Endothelial cell of umbilical vein (primary cell): ENCODE results near the gene CALCOCO2. TPM values are rescaled to one million over a fixed set of nuclear protein-coding genes. Genes with fewer than 3 reads are reported as not detected.
A peak's percentile ranks its signal among the peaks of the same experiment; 100 is the strongest.

Source experiments
- BruUV-seq: library from RNA; stranded (reverse); fragments of 400-500 nt; replicated peaks from 2 replicates; lab custom pipeline; 2021; lab: Mats Ljungman, UMichigan
- CTCF ChIA-PET: fragments of 300-600, 350-600 bp; sonication (Branson Sonifier 250); formaldehyde crosslinking; loops from one replicate; lab custom pipeline; 2021; ENCODE audit warnings: antibody characterized with exemption, inconsistent platforms; lab: Charles Lee
- POLR2A ChIA-PET: fragments of 300-600, 350-600 bp; sonication (Branson Sonifier 250); formaldehyde crosslinking; loops from one replicate; lab custom pipeline; 2021; ENCODE audit warnings: antibody characterized with exemption, inconsistent platforms; lab: Charles Lee
- DNase-seq: peaks from one replicate; pipeline ENCODE4 v3.0.0-alpha.2; 2011; ENCODE audit warnings: low read depth, low spot score
- FAIRE-seq: peaks from 2 replicates; lab custom pipeline; 2011; peaks lifted over from hg19 to GRCh38; lab: Jason Lieb, UNC
- H2AFZ ChIP-seq: 2 replicates; pipeline ENCODE4 v1.6.0; 2012; ENCODE audit warnings: low read depth, low read length, control low read depth, inconsistent platforms
- H3K27ac ChIP-seq: 2 replicates; pipeline ENCODE4 v1.5.1; 2011; ENCODE audit warnings: low read depth, mild to moderate bottlenecking, control low read depth, low read length, moderate library complexity; ENCODE audit not compliant: insufficient read depth
- H3K27me3 ChIP-seq, 2 experiments: 2 replicates each; pipeline versions ENCODE4 v1.6.0 to v1.6.1; 2011; ENCODE audit warnings: low read length in 2 of 2, mixed read lengths in 1 of 2; ENCODE audit not compliant: control insufficient read depth in 2 of 2, insufficient read depth in 2 of 2
- H3K36me3 ChIP-seq, 2 experiments: 2 replicates in 1 of 2; 3 replicates in 1 of 2; pipeline ENCODE4 v1.5.1; 2011; ENCODE audit warnings: low read length in 2 of 2, mild to moderate bottlenecking in 1 of 2, moderate library complexity in 1 of 2; ENCODE audit not compliant: control insufficient read depth in 2 of 2, insufficient read depth in 2 of 2; ENCODE audit errors: extremely low read depth in 1 of 2
- H3K4me1 ChIP-seq: 3 replicates; pipeline ENCODE4 v1.5.1; 2011; ENCODE audit warnings: mild to moderate bottlenecking, low read length; ENCODE audit not compliant: control insufficient read depth, insufficient read depth; ENCODE audit errors: extremely low read depth
- H3K4me2 ChIP-seq: 2 replicates; pipeline ENCODE4 v1.6.1; 2011; ENCODE audit warnings: low read length, control low read depth, mixed read lengths; ENCODE audit not compliant: insufficient read depth
- H3K4me3 ChIP-seq, 3 experiments: fragments of 200-600 bp in 1 of 3; sonication (generic), shearing (Covaris generic) in 1 of 3; replicated peaks in 1 of 3; 2 replicates each; pipeline ENCODE4 v1.5.1; 2011 to 2016; ENCODE audit warnings: control low read depth in 3 of 3, low read length in 3 of 3, mild to moderate bottlenecking in 2 of 3, inconsistent platforms in 1 of 3, low read depth in 1 of 3, moderate library complexity in 1 of 3; ENCODE audit not compliant: insufficient read depth in 1 of 3
- H3K79me2 ChIP-seq: 2 replicates; pipeline ENCODE4 v1.6.0; 2012; ENCODE audit warnings: low read length, inconsistent platforms; ENCODE audit not compliant: control insufficient read depth, insufficient read depth
- H3K9ac ChIP-seq: replicated peaks from 2 replicates; pipeline ENCODE3; 2011; ENCODE audit warnings: low read length, control low read depth; ENCODE audit not compliant: insufficient read depth; ENCODE audit errors: extremely low read depth
- H3K9me1 ChIP-seq: replicated peaks from 3 replicates; pipeline ENCODE4 v1.6.0; 2011; ENCODE audit warnings: mild to moderate bottlenecking, low read length; ENCODE audit not compliant: control insufficient read depth, insufficient read depth; ENCODE audit errors: extremely low read depth
- H3K9me3 ChIP-seq: replicated peaks from 2 replicates; pipeline ENCODE4 v1.5.1; 2012; ENCODE audit warnings: low read length, inconsistent platforms; ENCODE audit not compliant: control insufficient read depth, insufficient read depth
- H4K20me1 ChIP-seq: replicated peaks from 2 replicates; pipeline ENCODE3; 2011; ENCODE audit warnings: mild to moderate bottlenecking, low read length; ENCODE audit not compliant: control insufficient read depth, insufficient read depth; ENCODE audit errors: extremely low read depth
- CTCF ChIP-seq, 2 donors: IDR thresholded peaks; 1 replicate in 1 of 2; 2 replicates in 1 of 2; pipeline ENCODE4 v1.5.1; 2011; ENCODE audit warnings: low read length in 2 of 2, mild to moderate bottlenecking in 2 of 2, moderate library complexity in 2 of 2, control low read depth in 1 of 2, inconsistent platforms in 1 of 2, low read depth in 1 of 2; ENCODE audit not compliant: insufficient read depth in 1 of 2; ENCODE audit errors: extremely low read depth in 1 of 2
- EZH2 ChIP-seq: IDR thresholded peaks from 2 replicates; pipeline ENCODE4 v1.6.1; 2012; ENCODE audit warnings: borderline replicate concordance, low read depth, mild to moderate bottlenecking, moderate library complexity, low read length, inconsistent platforms; ENCODE audit not compliant: severe bottlenecking
- FOS ChIP-seq: IDR thresholded peaks from 2 replicates; pipeline ENCODE4 v1.6.1; 2011; ENCODE audit warnings: mild to moderate bottlenecking, low read length, moderate library complexity, borderline replicate concordance; ENCODE audit not compliant: insufficient read depth
- GATA2 ChIP-seq: IDR thresholded peaks from 2 replicates; pipeline ENCODE4 v1.7.0; 2011; ENCODE audit warnings: low read depth, mild to moderate bottlenecking, moderate library complexity, mixed read lengths, low read length; ENCODE audit not compliant: insufficient read length, insufficient read depth
- MAX ChIP-seq: IDR thresholded peaks from 2 replicates; pipeline ENCODE4 v1.6.1; 2011; ENCODE audit not compliant: insufficient read depth, insufficient read length
- MYC ChIP-seq: IDR thresholded peaks from one replicate; pipeline ENCODE4 v1.6.1; 2011; ENCODE audit warnings: mild to moderate bottlenecking, low read depth, low read length
- POLR2A ChIP-seq: IDR thresholded peaks from 2 replicates; pipeline ENCODE4 v1.6.1; 2012; ENCODE audit warnings: low read depth, mild to moderate bottlenecking, control low read depth, low read length
- dilution Hi-C: fragments of 300-500 bp; cut with MboI; formaldehyde crosslinking; loops from one replicate; pipeline ENCODE4 v1.15.0; 2019; ENCODE audit warnings: low sequenced_read_pairs; ENCODE audit not compliant: extremely low pct_ligation_motif_present
- intact Hi-C: fragments of 100-400 bp; cut with micrococcal nuclease; formaldehyde crosslinking; loops from one replicate; pipeline ENCODE4 v1.10.0; 2022
- polyA plus RNA-seq, 4 experiments: library from polyadenylated mRNA; depleted of rRNA in 3 of 4; stranded (reverse) in 3 of 4; unstranded in 1 of 4; fragments of >200 nt; gene quantifications; 2 replicates each; pipeline versions ENCODE4 v1.2.1 to v1.2.3, GENCODE V29; 2011 to 2012; ENCODE audit warnings: missing spikeins in 1 of 4
- total RNA-seq: library from RNA; stranded (reverse); gene quantifications from 2 replicates; pipeline ENCODE4 v1.2.3, GENCODE V29; 2021

The CALCOCO2 gene
- total and polyA plus RNA-seq, 2 donors (not counting 3 experiments of a cell fraction or from before 2014, with no cell fraction given) = 20.6 to 64.9 TPM

GRCh38 chr17:48804936-48805411, 25.9 kb upstream of the CALCOCO2 start:
- H3K9me1 ChIP-seq = no peaks in the 10 kb centered on the region
- no peak overlapping the region for H3K9ac ChIP-seq
- ChIA-PET CTCF (interaction anchor here (0.7 to 25.1 kb wide), 14 partner anchors 10 to 486 kb away, joined by 3 to 1186 read pairs (median 5); partner anchors contain the start of genes HOXB13 and TTLL6), POLR2A (no interaction called here)
- no TSS peak for BruUV-seq
- H3K27ac ChIP-seq = no peak overlapping the region
- no peaks in the 10 kb centered on the region for H3K9me3 ChIP-seq
- no peaks in the 10 kb centered on the region for H3K36me3 ChIP-seq
- H3K4me1 ChIP-seq = no peaks in the 10 kb centered on the region
- DNase-seq (peak; percentile 47), FAIRE-seq (peak; percentile 87)
- H3K27me3 ChIP-seq = peaks cover 2 to 5% of the 10 kb centered on the region in 2 experiments
- no peak overlapping the region for H2AFZ ChIP-seq
- dilution Hi-C loops (no loop called here), intact Hi-C loops (loop anchor here (1.0 kb wide), 1 partner anchor 74 kb away; no protein-coding TSS in a partner anchor)
- no peaks in the 10 kb centered on the region for H3K79me2 ChIP-seq
- H4K20me1 ChIP-seq = no peaks in the 10 kb centered on the region
- H3K4me2 ChIP-seq = no peak overlapping the region
- H3K4me3 ChIP-seq = no peak overlapping the region
- TF ChIP-seq CTCF (IDR thresholded peaks at IDR 0.05; ENCODE audit: extremely low read depth in 1 of 2, insufficient read depth in 1 of 2, low read depth in 1 of 2, low read length in 2 of 2) = peak; percentile 87 to 94
- TF ChIP-seq EZH2 = no peak

- H3K79me2 ChIP-seq = no peaks in the 10 kb centered on the region
- no peak overlapping the region for H3K4me3 ChIP-seq
- H3K4me1 ChIP-seq = no peaks in the 10 kb centered on the region
- dilution Hi-C loops = no loop called here
- H3K9me1 ChIP-seq = no peaks in the 10 kb centered on the region
- H3K36me3 ChIP-seq = no peaks in the 10 kb centered on the region
- no peaks in the 10 kb centered on the region for H3K9me3 ChIP-seq
- H4K20me1 ChIP-seq = no peaks in the 10 kb centered on the region
- no peak for DNase-seq
- H3K9ac ChIP-seq = no peak overlapping the region
- FAIRE-seq = no peak
- no peak overlapping the region for H3K27ac ChIP-seq
- TF ChIP-seq POLR2A (no peak), CTCF (IDR thresholded peaks at IDR 0.05; ENCODE audit: extremely low read depth in 1 of 2, insufficient read depth in 1 of 2, low read depth in 1 of 2, low read length in 2 of 2) (no peak), FOS (no peak), MAX (no peak), MYC (no peak), GATA2 (no peak)
- BruUV-seq = no TSS peak
- ChIA-PET POLR2A (no interaction called here), CTCF (interaction anchor here (0.7 to 25.1 kb wide), 4 partner anchors 70 to 139 kb away, joined by 3 to 1186 read pairs (median 3); no protein-coding TSS in a partner anchor)
- no peak overlapping the region for H3K4me2 ChIP-seq
- intact Hi-C loops = no loop called here
- H2AFZ ChIP-seq = no peak overlapping the region
- H3K27me3 ChIP-seq = peaks cover 2 to 4% of the 10 kb centered on the region in 2 experiments
Measured at GRCh38 chr17:48809182-48809581, 21.7 kb upstream of the CALCOCO2 start.
